Stimulated activated CD4-positive, alpha-beta T cell treated with anti-CD3 and anti-CD28 coated beads, Interleukin-4, amount 100 ng/mL, for 48 hours (primary cell): Measurements from ENCODE around the gene PRMT6.
"Not testable (repeated sequence)": the region's sequence is repeated elsewhere in the genome, so short reads cannot be mapped to it uniquely, and the experiment has no call there.

Source experiments
- DNase-seq, 2 donors: peaks; one replicate each; pipeline ENCODE4 v3.0.0-alpha.2; 2020; ENCODE audit warnings: low read depth in 2 of 2

PRMT6 gene

DNA sequence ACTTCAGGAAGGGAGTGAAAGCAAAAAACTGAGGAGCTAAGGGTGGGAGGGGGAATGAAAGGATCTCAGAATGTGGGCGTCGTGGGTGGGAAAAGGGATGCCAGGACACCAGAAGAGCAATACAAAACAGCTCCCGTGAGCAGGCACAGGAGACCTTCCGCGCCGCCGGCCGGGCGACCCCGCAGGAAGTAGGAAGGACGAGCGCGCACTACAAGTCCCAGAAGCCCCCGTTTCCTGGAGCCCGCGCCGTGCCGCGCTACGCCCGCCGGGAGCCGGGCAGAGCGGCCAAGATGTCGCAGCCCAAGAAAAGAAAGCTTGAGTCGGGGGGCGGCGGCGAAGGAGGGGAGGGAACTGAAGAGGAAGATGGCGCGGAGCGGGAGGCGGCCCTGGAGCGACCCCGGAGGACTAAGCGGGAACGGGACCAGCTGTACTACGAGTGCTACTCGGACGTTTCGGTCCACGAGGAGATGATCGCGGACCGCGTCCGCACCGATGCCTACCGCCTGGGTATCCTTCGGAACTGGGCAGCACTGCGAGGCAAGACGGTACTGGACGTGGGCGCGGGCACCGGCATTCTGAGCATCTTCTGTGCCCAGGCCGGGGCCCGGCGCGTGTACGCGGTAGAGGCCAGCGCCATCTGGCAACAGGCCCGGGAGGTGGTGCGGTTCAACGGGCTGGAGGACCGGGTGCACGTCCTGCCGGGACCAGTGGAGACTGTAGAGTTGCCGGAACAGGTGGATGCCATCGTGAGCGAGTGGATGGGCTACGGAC, at the start of gene PRMT6:
PRMT6 (plus strand) TSS at position 249 of the 771 bp plus-strand sequence; CDS start at position 291, 42 bp downstream.
- DNase-seq = peak; percentile 71 to 73

DNA sequence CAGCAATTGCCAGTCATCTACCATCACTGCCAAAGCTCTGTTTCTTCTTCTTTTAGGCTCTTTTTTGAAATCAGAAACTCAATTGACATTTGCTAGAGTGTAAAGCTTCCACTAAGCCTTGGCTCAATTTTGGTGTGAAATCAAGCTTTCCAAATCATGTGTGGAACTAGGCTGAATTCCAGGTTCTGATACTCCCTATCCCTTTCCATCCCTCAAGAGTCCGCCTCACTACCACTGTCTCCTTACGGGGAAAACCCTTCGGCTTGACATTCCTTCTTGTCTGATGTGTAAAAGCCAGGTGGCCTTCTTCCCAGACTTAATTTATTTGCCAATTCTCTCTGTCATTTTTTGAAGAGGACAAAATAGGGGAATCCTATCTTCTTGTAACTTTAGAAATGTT, 47.2 kb upstream of the PRMT6 start:
- DNase-seq = no peak

DNA sequence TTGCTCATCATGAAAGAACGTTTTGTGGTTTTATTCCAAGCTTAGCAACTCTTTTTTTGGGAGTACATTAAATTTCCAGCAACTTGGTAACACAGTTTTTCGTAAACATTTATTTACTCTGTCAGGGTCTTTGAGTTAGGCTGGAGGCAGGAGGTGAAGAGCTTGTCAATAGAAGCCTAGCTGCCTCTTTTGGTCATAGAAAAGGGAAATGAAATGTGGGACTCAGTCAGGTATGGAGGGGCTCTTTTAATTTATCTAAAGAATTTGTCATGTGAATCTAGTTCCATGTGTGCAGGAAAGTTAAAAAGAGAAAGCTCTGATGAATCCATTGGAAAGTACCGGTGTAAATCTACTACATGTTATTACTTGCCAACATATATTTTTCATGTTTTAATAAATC, 45.9 kb upstream of the PRMT6 start:
- DNase-seq = no peak

DNA sequence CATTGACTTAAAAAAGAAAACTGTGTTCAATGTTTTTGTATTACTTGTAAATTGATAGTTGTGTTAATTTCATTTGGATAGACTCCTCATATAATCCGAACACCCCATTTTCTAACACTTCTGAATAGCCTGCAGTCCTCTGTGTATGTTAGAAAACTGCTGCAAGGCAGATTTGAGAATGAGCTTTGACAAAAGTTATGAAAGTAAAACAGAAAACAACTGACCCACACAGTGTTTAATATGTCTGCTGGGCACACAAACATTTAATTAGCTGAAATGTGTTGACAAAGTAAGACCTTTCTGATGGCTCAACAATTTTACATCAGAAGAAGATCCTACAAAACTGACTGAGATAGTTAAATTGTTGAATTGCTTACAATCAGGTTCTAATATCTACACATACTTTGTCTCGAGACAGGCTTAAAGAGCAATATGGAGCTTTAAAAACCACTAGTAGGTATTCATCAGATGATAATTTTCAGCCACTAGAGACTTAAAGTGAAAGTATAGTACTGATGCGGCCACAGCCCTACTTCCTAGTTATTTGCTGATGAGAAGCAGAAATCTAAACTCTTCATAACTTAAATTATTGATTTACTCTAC, 40.0 kb upstream of the PRMT6 start:
- DNase-seq = no peak

DNA sequence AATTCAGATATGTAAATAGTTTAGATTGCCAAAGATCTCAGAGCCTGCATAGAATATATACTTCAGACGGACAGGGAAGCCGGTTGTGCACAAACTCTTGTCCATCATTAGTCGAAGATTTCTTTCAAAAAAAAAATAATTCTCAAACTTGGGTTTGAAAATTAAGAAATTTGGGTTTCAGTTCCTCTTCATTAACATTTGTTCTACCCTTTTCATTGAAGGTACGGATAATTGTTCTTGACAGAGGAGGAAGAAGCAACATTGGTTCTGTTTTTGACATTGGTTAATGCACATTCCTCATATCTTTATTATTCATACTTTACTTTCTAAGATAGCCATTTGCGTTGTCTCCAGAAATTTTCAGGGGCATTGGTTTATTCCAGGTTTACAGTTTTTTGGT, 38.0 kb upstream of the PRMT6 start:
- no peak for DNase-seq

DNA sequence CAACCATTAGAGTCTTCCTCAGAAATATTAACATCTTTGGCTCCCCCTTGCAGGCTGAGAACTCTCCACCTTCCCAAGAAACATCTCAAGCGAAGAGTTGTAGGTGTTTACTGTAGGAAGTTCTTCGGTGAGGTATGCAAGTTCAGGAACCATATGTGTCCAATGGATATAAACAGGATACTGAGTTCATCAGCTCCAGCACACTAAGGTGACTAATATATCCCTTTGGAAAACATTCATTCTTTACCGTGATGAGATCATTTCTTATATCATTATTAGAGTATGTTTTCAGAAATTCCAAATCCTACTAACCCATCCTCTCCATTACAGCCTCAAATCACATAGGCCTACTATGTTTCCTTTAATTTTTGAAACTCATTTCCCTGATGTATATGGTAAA, 37.3 kb upstream of the PRMT6 start:
- DNase-seq = no peak

DNA sequence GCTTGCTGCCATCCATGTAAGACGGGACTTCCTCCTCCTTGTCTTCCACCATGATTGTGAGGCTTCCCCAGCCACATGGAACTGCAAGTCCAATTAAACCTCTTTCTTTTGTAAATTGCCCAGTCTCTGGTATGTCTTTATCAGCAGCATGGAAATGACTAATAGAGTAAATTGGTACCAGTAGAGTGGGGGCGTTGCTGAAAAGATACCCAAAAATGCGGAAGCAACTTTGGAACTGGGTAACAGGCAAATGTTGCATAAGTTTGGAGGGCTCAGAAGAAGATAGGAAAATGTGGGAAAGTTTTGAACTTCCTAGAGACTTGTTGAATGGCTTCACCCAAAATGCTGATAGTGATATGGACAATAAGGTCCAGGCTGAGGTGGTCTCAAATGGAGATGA, 17.6 kb upstream of the PRMT6 start:
- DNase-seq = not testable (repeated sequence)

DNA sequence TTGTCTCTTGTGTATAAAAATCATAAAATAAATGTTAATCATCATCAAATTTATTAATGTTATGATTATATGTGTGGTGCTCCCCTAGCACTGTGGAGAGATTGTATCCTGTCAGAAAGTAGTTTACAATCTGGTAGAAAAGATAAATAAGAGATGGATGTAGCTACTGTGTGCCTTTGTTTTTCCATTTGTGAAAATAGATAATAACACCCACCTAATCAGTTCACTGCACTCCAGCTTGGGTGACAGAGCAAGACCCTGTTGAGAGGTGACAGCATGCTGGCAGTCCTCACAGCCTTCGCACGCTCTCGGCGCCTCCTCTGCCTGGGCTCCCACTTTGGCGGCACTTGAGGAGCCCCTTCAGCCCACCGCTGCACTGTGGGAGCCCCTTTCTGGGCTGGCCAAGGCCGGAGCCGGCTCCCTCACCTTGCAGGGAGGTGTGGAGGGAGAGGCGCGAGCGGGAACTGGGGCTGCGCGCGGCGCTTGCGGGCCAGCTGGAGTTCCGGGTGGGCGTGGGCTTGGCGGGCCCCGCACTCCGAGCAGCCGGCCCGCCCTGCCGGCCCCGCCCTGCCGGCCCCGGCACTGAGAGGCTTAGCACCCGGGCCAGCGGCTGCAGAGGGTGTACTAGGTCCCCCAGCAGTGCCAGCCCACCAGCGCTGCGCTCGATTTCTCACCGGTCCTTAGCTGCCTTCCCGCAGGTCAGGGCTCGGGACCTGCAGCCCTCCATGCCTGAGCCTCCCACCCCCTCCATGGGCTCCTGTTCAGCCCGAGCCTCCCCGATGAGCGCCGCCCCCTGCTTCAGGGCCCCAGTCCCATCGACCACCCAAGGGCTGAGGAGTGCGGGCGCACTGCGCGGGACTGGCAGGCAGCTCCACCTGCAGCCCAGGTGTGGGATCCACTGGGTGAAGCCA, 11.9 kb upstream of the PRMT6 start:
- DNase-seq = not testable (repeated sequence)

DNA sequence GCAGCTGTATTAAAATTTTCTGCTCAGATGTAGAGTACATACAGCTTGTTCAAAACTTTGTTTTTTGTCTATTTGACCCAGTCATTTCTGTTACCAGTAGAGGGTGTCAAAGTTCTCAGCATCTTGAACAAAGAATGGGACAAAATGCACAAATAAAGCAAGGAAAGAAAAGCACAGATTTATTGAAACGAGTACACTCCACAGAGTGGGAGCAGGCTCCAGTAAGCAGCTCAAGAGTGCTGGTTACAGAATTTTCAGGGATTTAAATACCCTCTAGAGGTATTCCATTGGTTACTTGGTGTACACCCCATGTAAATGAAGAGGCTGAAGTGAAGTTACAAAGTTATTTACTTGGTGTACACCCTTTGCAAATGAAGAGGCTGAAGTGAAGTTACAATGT, 8.9 kb upstream of the PRMT6 start:
- no peak for DNase-seq

DNA sequence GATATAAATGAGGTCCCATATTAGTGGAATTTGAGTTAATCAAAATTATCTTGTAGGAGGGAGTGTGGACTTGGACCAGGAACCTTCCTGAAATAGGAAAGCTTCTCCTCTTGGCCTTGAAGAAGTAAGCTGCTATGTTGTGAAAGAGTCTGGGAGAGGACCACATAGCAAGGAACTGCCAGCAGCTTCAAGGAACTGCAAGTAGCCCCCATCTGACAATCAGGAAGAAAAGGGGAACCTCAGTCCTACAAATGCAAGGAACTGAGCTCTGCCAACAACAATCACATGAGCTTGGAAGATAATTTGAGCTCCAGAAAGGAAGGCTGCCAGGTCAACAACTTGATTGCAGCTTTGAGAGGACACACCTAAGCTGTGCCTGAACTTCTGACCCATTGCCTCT, 8.2 kb upstream of the PRMT6 start:
- no peak for DNase-seq

DNA sequence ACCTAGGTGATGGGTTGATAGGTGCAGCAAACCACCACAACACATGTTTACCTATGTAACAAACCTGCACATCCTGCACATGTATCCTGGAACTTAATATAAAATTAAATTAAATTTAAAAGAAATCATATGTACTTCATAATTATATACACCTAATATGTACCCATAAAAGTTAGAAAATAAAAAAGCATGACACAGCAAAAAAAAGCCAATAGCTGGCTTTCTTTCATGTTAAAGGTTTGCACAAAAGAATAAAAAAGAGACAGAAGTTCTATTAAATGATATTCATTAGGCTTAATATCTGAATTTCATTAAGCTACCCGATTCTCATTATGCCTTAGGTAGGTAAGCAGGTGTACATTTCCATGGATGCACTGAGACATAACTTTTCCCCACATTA, 5.2 kb upstream of the PRMT6 start:
- no peak for DNase-seq

DNA sequence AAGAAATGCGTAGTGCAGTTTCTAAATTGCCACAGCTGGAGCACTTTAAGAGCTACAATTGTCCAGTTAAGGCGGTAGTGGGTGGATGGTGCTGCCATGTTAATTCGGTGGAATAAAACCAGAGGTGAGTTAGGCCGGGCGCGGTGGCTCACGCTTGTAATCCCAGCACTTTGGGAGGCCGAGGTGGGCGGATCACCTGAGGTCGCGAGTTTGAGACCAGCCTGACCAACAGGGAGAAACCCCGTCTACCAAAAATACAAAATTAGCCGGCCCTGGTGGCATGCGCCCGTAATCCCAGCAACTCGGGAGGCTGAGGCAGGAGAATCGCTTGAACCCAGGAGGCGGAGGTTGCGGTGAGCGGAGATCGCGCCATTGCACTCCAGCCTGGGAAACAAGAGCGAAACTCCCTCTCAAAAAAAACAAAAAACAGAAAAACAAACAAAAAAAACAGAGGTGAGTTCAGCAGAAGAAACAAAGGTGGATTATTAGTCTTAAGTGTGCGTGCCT, 502 bp upstream of the PRMT6 start:
- not testable (repeated sequence) for DNase-seq

DNA sequence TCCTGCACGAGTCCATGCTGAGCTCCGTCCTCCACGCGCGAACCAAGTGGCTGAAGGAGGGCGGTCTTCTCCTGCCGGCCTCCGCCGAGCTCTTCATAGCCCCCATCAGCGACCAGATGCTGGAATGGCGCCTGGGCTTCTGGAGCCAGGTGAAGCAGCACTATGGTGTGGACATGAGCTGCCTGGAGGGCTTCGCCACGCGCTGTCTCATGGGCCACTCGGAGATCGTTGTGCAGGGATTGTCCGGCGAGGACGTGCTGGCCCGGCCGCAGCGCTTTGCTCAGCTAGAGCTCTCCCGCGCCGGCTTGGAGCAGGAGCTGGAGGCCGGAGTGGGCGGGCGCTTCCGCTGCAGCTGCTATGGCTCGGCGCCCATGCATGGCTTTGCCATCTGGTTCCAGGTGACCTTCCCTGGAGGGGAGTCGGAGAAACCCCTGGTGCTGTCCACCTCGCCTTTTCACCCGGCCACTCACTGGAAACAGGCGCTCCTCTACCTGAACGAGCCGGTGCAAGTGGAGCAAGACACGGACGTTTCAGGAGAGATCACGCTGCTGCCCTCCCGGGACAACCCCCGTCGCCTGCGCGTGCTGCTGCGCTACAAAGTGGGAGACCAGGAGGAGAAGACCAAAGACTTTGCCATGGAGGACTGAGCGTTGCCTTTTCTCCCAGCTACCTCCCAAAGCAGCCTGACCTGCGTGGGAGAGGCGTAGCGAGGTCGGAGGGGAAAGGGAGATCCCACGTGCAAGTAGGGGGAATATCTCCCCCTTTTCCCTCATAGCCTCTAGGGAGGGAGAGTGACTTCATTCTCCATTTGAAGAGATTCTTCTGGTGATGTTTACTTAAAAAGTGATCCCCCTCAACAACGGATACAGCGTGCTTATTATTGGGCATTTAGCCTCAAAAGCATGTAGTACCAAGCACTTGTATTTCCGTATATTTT, 991 bp downstream of the PRMT6 start:
- peak; percentile 32 to 34 for DNase-seq

DNA sequence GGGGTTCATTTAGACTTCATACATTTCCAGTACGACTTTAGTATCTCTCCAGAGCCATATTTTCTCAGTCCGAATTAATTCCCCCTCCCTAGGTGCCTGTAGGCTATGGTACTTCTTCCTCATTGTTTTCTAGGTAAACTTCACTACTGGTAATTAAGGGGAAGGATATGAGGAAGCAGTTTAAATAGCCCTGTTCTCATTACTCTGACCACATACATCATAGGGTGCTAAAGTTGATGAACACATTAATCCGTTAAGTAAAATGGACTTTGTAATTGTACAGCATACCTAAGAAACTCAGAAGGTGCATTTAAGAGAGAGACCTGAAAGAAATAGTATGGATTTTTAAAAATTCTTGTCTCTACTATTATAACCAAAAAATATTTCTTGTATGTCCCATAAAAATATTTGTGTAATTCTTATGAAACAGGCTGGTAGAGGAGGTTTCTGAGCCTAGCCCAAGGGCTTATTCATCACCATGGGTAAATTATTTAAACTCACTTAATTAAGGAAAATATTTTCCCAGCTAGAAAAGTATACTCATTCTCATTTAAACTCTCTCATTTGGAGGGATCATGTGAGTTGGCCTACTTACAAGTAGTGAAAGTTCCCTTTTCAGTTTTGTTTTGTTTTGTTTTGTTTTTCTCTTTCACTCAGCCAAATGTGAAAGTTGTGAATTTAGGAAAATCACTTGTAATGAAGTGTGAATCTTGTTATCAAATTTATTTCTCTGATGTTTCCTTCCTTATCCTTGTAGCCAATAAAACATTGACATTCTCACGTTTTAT, 2.0 kb downstream of the PRMT6 start:
- no peak for DNase-seq

DNA sequence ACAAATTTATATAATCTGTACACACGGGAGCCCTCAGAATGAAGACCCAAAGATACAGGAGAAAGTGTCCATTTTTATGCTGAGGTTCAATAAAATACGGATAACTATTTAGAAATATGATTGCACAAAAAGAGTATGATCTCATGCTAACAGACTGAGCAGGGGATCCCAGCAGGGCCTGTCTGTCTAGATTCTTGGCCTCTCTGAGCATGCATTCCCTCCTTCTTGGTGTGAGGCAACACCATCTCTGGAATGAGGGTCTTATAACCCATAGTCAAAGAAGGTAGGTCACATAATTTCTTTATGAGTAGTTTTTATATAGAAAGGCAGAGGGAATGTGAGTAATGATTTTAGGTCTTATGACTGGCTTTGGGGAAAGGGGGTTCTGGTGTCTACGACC, 5.4 kb downstream of the PRMT6 start:
- DNase-seq = no peak

DNA sequence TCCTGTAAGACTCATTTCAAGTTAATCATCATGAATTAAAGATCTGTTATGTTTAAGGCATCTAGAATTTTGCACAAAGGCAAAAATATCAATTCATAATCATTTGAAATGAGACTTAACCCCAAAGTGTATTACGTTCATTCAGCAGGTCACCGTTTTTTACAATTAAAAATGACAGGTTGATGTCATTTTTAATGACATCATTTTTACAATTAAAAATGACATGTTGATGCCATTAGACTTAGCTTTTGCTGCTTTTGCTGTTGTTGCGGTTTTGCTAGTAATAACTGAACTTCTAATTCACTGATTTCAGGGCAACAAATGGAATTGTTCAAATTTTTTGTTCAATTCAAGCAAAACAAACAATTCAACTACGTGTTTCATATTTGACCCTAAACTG, 17.0 kb downstream of the PRMT6 start:
- no peak for DNase-seq

DNA sequence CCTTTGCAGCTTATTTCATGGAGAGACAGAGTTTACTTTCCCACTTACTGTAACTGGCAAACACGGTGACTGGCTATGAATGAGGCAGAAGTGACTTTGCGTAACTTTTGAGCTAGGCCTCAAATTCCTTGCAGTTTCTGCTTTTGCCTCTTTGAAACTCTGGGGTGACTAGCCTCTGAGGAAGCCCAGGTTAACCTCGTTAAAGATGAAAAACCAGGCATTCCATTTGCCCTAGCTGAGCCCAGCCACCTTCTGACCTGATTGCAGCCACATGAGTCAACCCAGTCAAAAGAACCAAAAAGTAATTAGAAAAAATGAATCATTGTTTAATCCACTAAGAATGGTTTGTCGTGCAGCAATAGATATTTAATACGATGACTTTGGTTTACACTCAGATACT, 20.4 kb downstream of the PRMT6 start:
- no peak for DNase-seq

DNA sequence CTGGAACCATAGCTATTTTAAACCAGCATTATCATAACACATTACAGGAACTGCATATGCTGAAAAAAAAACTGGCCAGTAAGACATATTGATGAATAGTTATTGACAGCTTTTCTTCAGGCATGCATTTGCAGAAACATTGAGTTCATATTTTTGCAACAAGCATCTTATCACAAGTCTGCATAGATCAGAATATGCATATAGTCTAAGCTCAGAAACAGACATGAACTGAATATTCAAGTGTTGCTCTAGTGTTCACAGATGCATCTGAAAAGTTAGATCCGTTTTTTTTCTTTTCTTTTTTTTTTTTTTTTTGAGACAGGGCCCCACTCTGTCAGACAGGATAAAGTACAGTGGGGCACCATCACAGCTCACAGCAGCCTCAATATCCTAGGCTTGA, 22.8 kb downstream of the PRMT6 start:
- no peak for DNase-seq

DNA sequence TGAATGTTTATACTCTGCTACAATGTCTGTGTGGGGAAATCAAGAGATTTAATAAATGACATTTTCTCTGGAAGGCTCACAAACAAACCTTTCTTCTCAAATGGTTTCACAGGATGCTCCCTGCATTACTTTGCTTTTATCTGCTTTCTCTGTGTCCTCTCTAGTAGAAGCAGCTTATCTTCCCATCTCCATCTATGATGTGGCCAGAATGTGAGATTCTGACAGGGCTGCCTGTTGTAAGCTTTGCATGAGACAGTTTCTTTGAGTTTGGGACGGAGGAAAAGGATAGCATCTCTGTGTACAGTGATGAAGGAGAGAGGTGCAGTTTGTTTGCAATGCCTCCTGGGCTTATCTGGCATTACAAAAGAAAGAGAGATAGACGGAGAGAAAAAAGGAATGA, 24.6 kb downstream of the PRMT6 start:
- no peak for DNase-seq

DNA sequence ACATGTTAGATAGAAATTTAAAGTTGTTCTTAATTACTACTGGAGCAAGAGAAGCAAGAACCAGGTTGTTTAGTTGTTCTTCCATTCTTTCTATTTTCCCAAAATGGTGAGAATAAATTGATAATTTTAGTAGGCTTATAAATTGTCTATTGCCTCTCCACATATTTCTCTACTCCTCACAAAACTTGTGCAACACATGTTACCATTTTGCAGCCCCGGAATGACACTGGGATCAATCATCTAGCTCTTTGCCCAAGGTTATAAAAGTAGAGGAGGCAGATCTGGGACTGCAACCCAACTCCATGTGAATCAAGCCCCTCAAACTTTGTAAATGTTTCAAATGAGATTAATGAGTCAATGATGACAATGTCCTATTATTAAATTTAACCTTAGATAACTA, 34.9 kb downstream of the PRMT6 start:
- no peak for DNase-seq
